Neural progenitor cell (in vitro differentiated cells): ENCODE results near the gene SREK1. TPM values are rescaled to one million over a fixed set of nuclear protein-coding genes. Genes with fewer than 3 reads are reported as not detected.
A peak's percentile ranks its signal among the peaks of the same experiment; 100 is the strongest.

ENCODE experiments used
- DNase-seq: peaks from one replicate; pipeline ENCODE4 v3.0.0-alpha.2; 2016; ENCODE audit warnings: low spot score
- H2AFZ ChIP-seq: fragments of 200-600 bp; sonication (generic); replicated peaks from 2 replicates; pipeline ENCODE4 v1.6.1; 2016; ENCODE audit warnings: antibody characterized with exemption
- H3F3A ChIP-seq: fragments of 200-600 bp; sonication (generic); 2 replicates; pipeline ENCODE4 v1.6.1; 2016; ENCODE audit warnings: antibody characterized with exemption, low read depth
- H3K27ac ChIP-seq: fragments of 200-600 bp; sonication (generic); 2 replicates; pipeline ENCODE4 v1.5.1; 2016; ENCODE audit warnings: mild to moderate bottlenecking
- H3K27me3 ChIP-seq: fragments of 200-600 bp; sonication (generic); 2 replicates; pipeline ENCODE4 v1.6.1; 2016; ENCODE audit warnings: mild to moderate bottlenecking, moderate library complexity
- H3K36me3 ChIP-seq: fragments of 200-600 bp; sonication (generic); 2 replicates; pipeline ENCODE4 v1.5.1; 2016
- H3K4me1 ChIP-seq: fragments of 200-600 bp; sonication (generic); 2 replicates; pipeline ENCODE4 v1.6.1; 2016; ENCODE audit warnings: mixed run types
- H3K4me2 ChIP-seq: fragments of 200-600 bp; sonication (generic); 2 replicates; pipeline ENCODE4 v1.6.1; 2016
- H3K4me3 ChIP-seq: fragments of 200-600 bp; sonication (generic); 2 replicates; pipeline ENCODE4 v1.5.1; 2016
- H3K79me2 ChIP-seq: fragments of 200-600 bp; sonication (generic); 2 replicates; pipeline ENCODE4 v1.6.1; 2016; ENCODE audit warnings: low read depth
- H3K9ac ChIP-seq: fragments of 200-600 bp; sonication (generic); 2 replicates; pipeline ENCODE4 v1.6.1; 2016
- H3K9me3 ChIP-seq: fragments of 200-600 bp; sonication (generic); 2 replicates; pipeline ENCODE4 v1.5.1; 2016; ENCODE audit warnings: low read depth
- H4K20me1 ChIP-seq: fragments of 200-600 bp; sonication (generic); 2 replicates; pipeline ENCODE4 v1.6.1; 2016; ENCODE audit warnings: low read depth
- H3K27ac Mint-ChIP-seq: 3 replicates; pipeline ENCODE4 v1.8.0; 2021; ENCODE audit warnings: mixed read lengths
- H3K27me3 Mint-ChIP-seq: 2 replicates; pipeline ENCODE4 v1.8.0; 2022; ENCODE audit warnings: low read depth, mild to moderate bottlenecking, inconsistent platforms, moderate library complexity, mixed read lengths; ENCODE audit not compliant: insufficient read depth
- H3K36me3 Mint-ChIP-seq: 3 replicates; pipeline ENCODE4 v1.8.0; 2021; ENCODE audit warnings: mixed read lengths
- H3K4me1 Mint-ChIP-seq: 3 replicates; pipeline ENCODE4 v1.8.0; 2021; ENCODE audit warnings: mixed read lengths
- H3K4me3 Mint-ChIP-seq: 3 replicates; pipeline ENCODE4 v1.8.0; 2021; ENCODE audit warnings: mild to moderate bottlenecking, moderate library complexity, mixed read lengths
- H3K9me3 Mint-ChIP-seq: 3 replicates; pipeline ENCODE4 v1.8.0; 2020; ENCODE audit warnings: mixed read lengths
- EZH2 ChIP-seq: fragments of 200-600 bp; sonication (generic); IDR thresholded peaks from 2 replicates; pipeline ENCODE4 v1.6.1; 2017; ENCODE audit warnings: antibody characterized with exemption, mild to moderate bottlenecking, moderate library complexity
- EZH2phosphoT487 ChIP-seq: fragments of 200-600 bp; sonication (generic); IDR thresholded peaks from 2 replicates; pipeline ENCODE4 v1.6.1; 2017; ENCODE audit warnings: antibody characterized with exemption
- total RNA-seq: library from RNA; depleted of rRNA; stranded (reverse); fragments of >200 nt; gene quantifications from 2 replicates; pipeline ENCODE4 v1.2.3, GENCODE V29; 2015; ENCODE audit warnings: low replicate concordance
- TF ChIP-seq, protein P1 (sequence below): fragments of 200-600 bp; sonication (generic); IDR thresholded peaks from 2 replicates; pipeline ENCODE4 v1.5.1; 2017; ENCODE audit warnings: antibody characterized with exemption, mild to moderate bottlenecking

The SREK1 gene
- total RNA-seq, 1 donor from 2014 or later, result 95.6 TPM

DNA sequence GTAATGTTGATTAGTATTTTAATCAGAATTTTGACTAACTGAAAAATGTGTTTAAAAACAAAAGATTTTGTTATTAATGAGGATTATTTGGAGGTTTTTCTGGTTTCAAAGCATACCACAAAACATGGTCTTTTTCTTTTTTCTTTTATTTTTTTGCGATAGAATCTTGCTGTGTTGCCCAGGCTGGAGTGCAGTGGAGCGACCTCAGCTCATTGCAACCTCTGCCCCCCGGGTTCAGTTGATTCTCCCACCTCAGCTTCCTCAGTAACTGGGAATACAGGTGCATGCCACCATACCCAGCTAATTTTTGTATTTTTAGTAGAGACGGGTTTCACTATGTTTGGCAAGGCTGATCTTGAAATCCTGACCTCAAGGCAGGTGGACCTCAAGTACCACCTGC lies 24.1 kb downstream of the SREK1 start:
- Histone ChIP-seq H3K4me2 (no peak overlapping the region), H3K27me3 (no peaks in the 10 kb centered on the region), H3K27ac (no peak overlapping the region), H3K4me3 (no peak overlapping the region), H3K4me1 (no peaks in the 10 kb centered on the region), H3K79me2 (no peaks in the 10 kb centered on the region), H3K36me3 (peaks cover 31% of the 10 kb centered on the region), H2AFZ (no peak overlapping the region), H3K9me3 (no peaks in the 10 kb centered on the region), H3K9ac (no peak overlapping the region), H3F3A (peaks cover 17% of the 10 kb centered on the region), H4K20me1 (peaks cover 3% of the 10 kb centered on the region)
- no peaks in the 10 kb centered on the region for H3K9me3 Mint-ChIP-seq
- H3K27me3 Mint-ChIP-seq, result no peaks in the 10 kb centered on the region
- H3K4me1 Mint-ChIP-seq, result peaks cover 2% of the 10 kb centered on the region
- DNase-seq, result no peak
- TF ChIP-seq EZH2, result no peak
- TF ChIP-seq EZH2phosphoT487, result no peak
- TF ChIP-seq, protein P1, sequence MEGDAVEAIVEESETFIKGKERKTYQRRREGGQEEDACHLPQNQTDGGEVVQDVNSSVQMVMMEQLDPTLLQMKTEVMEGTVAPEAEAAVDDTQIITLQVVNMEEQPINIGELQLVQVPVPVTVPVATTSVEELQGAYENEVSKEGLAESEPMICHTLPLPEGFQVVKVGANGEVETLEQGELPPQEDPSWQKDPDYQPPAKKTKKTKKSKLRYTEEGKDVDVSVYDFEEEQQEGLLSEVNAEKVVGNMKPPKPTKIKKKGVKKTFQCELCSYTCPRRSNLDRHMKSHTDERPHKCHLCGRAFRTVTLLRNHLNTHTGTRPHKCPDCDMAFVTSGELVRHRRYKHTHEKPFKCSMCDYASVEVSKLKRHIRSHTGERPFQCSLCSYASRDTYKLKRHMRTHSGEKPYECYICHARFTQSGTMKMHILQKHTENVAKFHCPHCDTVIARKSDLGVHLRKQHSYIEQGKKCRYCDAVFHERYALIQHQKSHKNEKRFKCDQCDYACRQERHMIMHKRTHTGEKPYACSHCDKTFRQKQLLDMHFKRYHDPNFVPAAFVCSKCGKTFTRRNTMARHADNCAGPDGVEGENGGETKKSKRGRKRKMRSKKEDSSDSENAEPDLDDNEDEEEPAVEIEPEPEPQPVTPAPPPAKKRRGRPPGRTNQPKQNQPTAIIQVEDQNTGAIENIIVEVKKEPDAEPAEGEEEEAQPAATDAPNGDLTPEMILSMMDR, result no peak
- H3K36me3 Mint-ChIP-seq, result peaks cover 22% of the 10 kb centered on the region
- no peak overlapping the region for H3K4me3 Mint-ChIP-seq
- H3K27ac Mint-ChIP-seq, result no peak overlapping the region

DNA sequence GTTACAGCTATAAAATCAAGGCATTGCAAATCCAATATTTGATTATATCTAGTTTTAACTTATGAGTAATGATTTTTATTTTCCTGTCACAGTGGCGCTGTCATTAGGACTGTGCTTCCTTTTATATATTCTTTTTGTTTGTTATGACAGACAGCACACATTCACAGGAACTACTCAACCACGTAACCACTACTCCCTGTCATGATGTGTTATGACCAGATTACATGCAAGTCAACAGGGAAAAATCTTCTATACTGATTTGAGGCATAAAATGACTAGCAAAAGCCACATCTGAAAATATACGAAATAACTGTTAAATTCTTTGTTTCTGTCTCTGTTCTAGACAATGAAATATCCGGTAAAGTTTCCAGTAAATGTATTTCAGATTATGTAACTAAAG lies 25.4 kb downstream of the SREK1 start:
- H3K27ac ChIP-seq, result no peak overlapping the region
- no peaks in the 10 kb centered on the region for H3K27me3 ChIP-seq
- no peak overlapping the region for H3K4me3 ChIP-seq
- H3K27ac Mint-ChIP-seq, result no peak overlapping the region
- H3K4me3 Mint-ChIP-seq, result no peak overlapping the region
- H3K4me1 ChIP-seq, result no peaks in the 10 kb centered on the region
- no peaks in the 10 kb centered on the region for H3K9me3 ChIP-seq
- H3K9me3 Mint-ChIP-seq, result no peaks in the 10 kb centered on the region
- peaks cover under 1% of the 10 kb centered on the region for H3K79me2 ChIP-seq
- H3K36me3 Mint-ChIP-seq, result peaks cover 17% of the 10 kb centered on the region
- H3K36me3 ChIP-seq, result peaks cover 24% of the 10 kb centered on the region
- H3F3A ChIP-seq, result peaks cover 17% of the 10 kb centered on the region
- no peak overlapping the region for H2AFZ ChIP-seq
- TF ChIP-seq EZH2phosphoT487, result no peak
- no peak for TF ChIP-seq EZH2
- TF ChIP-seq, protein P1, result no peak
- H3K9ac ChIP-seq, result no peak overlapping the region
- no peak for DNase-seq
- no peak overlapping the region for H3K4me2 ChIP-seq
- H3K4me1 Mint-ChIP-seq, result peaks cover 2% of the 10 kb centered on the region
- no peaks in the 10 kb centered on the region for H3K27me3 Mint-ChIP-seq
- H4K20me1 ChIP-seq, result peaks cover 3% of the 10 kb centered on the region

DNA sequence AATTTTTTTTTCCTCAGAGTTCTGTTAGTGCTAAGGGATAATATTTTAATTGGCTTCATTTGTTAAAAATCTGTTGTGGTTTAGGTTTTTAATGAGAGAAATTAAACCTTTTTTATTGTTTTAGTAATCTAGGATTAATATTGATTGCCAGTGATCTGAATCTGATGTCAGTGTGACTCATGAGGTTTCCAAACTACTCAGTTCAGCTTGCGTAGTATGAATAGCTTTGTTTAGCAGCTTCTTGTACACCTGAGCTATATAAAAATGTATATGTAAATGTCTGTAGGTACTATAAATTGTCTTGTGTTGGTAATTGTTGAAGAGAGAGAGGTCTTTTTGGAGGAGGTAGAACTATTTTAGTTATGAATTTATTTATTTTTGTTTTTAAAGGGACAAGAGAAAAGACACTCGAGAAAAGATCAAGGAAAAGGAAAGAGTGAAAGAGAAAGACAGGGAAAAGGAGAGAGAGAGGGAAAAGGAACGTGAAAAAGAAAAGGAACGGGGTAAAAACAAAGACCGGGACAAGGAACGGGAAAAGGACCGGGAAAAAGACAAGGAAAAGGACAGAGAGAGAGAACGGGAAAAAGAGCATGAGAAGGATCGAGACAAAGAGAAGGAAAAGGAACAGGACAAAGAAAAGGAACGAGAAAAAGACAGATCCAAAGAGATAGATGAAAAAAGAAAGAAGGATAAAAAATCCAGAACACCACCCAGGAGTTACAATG lies 26.3 kb downstream of the SREK1 start:
- H3K9ac ChIP-seq, result no peak overlapping the region
- peaks cover 17% of the 10 kb centered on the region for H3F3A ChIP-seq
- H3K4me1 Mint-ChIP-seq, result peaks cover 2% of the 10 kb centered on the region
- no peak overlapping the region for H3K27ac Mint-ChIP-seq
- peaks cover 28% of the 10 kb centered on the region for H3K36me3 ChIP-seq
- no peak overlapping the region for H2AFZ ChIP-seq
- H3K9me3 ChIP-seq, result no peaks in the 10 kb centered on the region
- H3K27me3 ChIP-seq, result no peaks in the 10 kb centered on the region
- no peak for DNase-seq
- peak overlapping the region; percentile 22 for H3K27ac ChIP-seq
- no peaks in the 10 kb centered on the region for H3K9me3 Mint-ChIP-seq
- peaks cover 3% of the 10 kb centered on the region for H4K20me1 ChIP-seq
- no peaks in the 10 kb centered on the region for H3K4me1 ChIP-seq
- TF ChIP-seq EZH2 (no peak), EZH2phosphoT487 (no peak)
- TF ChIP-seq, protein P1, result no peak
- H3K79me2 ChIP-seq, result peaks cover 7% of the 10 kb centered on the region
- H3K36me3 Mint-ChIP-seq, result peaks cover 20% of the 10 kb centered on the region
- no peak overlapping the region for H3K4me3 Mint-ChIP-seq
- no peak overlapping the region for H3K4me2 ChIP-seq
- no peak overlapping the region for H3K4me3 ChIP-seq
- H3K27me3 Mint-ChIP-seq, result no peaks in the 10 kb centered on the region
